ENCODE measurements around the gene ATF4.
"Not testable (repeated sequence)": the region's sequence is repeated elsewhere in the genome, so short reads cannot be mapped to it uniquely, and the experiment has no call there.

ATF4 gene

GRCh38 chr22:39489094-39490068, 31.0 kb upstream of the ATF4 start:
- DNase-seq, result no peak

GRCh38 chr22:39490135-39490798, 30.1 kb upstream of the ATF4 start:
- peak in 55 of 58 donors; percentile 25 to 91 (median 74) for DNase-seq

- no peak for DNase-seq
Observed at GRCh38 chr22:39490966-39491680, 29.2 kb upstream of the ATF4 start.

GRCh38 chr22:39491696-39492095, 28.7 kb upstream of the ATF4 start:
- no peak for DNase-seq

- DNase-seq, result no peak
Observed at GRCh38 chr22:39492186-39492585, 28.2 kb upstream of the ATF4 start.

- DNase-seq, result no peak
Observed at GRCh38 chr22:39493759-39494158, 26.6 kb upstream of the ATF4 start.

- DNase-seq, result no peak
Observed at GRCh38 chr22:39494471-39495120, 25.8 kb upstream of the ATF4 start.

GRCh38 chr22:39496131-39496838, 24.1 kb upstream of the ATF4 start:
- DNase-seq, result peak in 56 of 58 donors; percentile 14 to 91 (median 76)

GRCh38 chr22:39497429-39497828, 22.9 kb upstream of the ATF4 start:
- DNase-seq, result no peak

GRCh38 chr22:39498368-39498767, 22.0 kb upstream of the ATF4 start:
- peak in 12 of 58 donors; percentile 26 to 67 (median 55) for DNase-seq

GRCh38 chr22:39498802-39499201, 21.6 kb upstream of the ATF4 start:
- DNase-seq, result peak in 21 of 58 donors; percentile 19 to 77 (median 48)

- no peak for DNase-seq
Observed at GRCh38 chr22:39500101-39500500, 20.3 kb upstream of the ATF4 start.

GRCh38 chr22:39501644-39502108, 18.7 kb upstream of the ATF4 start:
- no peak for DNase-seq

- peak; percentile 63 to 99 (median 96) for DNase-seq
Observed at GRCh38 chr22:39502109-39502788, 18.1 kb upstream of the ATF4 start, which contains the start of gene MIEF1. TSS of gene MIEF1 (plus strand) at chr22:39502290. CDS start at chr22:39511295, 9,005 bp downstream.

- no peak for DNase-seq
Observed at GRCh38 chr22:39502789-39503409, 17.5 kb upstream of the ATF4 start.

- DNase-seq, result no peak
Observed at GRCh38 chr22:39503630-39504029, 16.7 kb upstream of the ATF4 start.

- no peak for DNase-seq
Observed at GRCh38 chr22:39504071-39504470, 16.3 kb upstream of the ATF4 start.

GRCh38 chr22:39507021-39507420, 13.3 kb upstream of the ATF4 start:
- not testable (repeated sequence) for DNase-seq

GRCh38 chr22:39508393-39508792, 12.0 kb upstream of the ATF4 start:
- DNase-seq, result no peak

All from anterior cingulate cortex (tissue), 58 donors.